ENCODE measurements around the gene MGAT5. TPM values are rescaled to one million over a fixed set of nuclear protein-coding genes. Genes with fewer than 3 reads are reported as not detected.

The MGAT5 gene
- total RNA-seq, 1 experiment from 2014 or later, result 34.0 TPM

DNA sequence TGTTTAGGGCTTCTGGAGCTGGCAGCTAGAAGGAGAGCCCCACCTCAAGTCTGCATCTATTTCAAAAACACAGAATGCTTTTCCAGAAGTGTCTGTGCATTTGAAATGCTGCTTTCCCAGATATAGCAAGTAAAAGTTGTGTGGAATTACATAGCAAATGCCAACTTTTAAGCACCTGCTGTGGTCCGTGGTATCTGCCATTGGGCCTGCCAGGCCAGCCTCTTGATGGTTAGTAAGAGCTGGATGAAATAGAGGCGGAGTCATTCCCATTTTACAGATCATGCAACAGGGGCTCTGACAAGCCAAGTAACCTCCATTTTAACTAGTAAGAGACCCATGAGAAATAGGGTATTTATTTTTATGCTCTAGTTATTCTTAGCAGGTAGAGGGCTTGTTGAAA, 61.6 kb downstream of the MGAT5 start:
- ChIA-PET POLR2A (no interaction called here), RAD21 (ENCODE audit: low non-redundant PET in 1 of 2, low total read pairs in 2 of 2, uncharacterized antibody in 2 of 2, unreplicated experiment in 2 of 2) (no interaction called here), CTCF (no interaction called here)
- H3K27ac ChIP-seq (ENCODE audit: low read depth, low read length), result no peak overlapping the region
- H2AFZ ChIP-seq (ENCODE audit: low read depth, low read length, poor library complexity, severe bottlenecking), result no peak overlapping the region
- H3K9me3 ChIP-seq (ENCODE audit: control insufficient read depth in 1 of 2, insufficient read depth in 1 of 2, low read depth in 1 of 2, low read length in 2 of 2), result no peaks in the 10 kb centered on the region
- H3K4me3 ChIP-seq (replicated peaks in 1 of 2; ENCODE audit: low read depth in 1 of 2, low read length in 2 of 2), result no peak overlapping the region
- intact Hi-C loops (cut with micrococcal nuclease), result no loop called here
- DNase-seq (ENCODE audit: low read depth, low spot score), result no peak
- TF ChIP-seq EGR1 (IDR thresholded peaks at IDR 0.05; ENCODE audit: low read depth) (no peak), ZFX (IDR thresholded peaks at IDR 0.05) (no peak), RAD21 (IDR thresholded peaks at IDR 0.05; ENCODE audit: low read depth) (no peak), SP1 (IDR thresholded peaks at IDR 0.05; ENCODE audit: low read depth) (no peak), ELF1 (IDR thresholded peaks at IDR 0.05; ENCODE audit: borderline replicate concordance, low read depth) (no peak), CEBPB (IDR thresholded peaks at IDR 0.05; ENCODE audit: low read depth) (no peak), JUND (IDR thresholded peaks at IDR 0.05) (no peak), POLR2AphosphoS5 (IDR thresholded peaks at IDR 0.05; ENCODE audit: low read depth, low read length) (no peak)
- TF ChIP-seq, protein P1, sequence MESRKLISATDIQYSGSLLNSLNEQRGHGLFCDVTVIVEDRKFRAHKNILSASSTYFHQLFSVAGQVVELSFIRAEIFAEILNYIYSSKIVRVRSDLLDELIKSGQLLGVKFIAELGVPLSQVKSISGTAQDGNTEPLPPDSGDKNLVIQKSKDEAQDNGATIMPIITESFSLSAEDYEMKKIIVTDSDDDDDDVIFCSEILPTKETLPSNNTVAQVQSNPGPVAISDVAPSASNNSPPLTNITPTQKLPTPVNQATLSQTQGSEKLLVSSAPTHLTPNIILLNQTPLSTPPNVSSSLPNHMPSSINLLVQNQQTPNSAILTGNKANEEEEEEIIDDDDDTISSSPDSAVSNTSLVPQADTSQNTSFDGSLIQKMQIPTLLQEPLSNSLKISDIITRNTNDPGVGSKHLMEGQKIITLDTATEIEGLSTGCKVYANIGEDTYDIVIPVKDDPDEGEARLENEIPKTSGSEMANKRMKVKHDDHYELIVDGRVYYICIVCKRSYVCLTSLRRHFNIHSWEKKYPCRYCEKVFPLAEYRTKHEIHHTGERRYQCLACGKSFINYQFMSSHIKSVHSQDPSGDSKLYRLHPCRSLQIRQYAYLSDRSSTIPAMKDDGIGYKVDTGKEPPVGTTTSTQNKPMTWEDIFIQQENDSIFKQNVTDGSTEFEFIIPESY (IDR thresholded peaks at IDR 0.05; ENCODE audit: extremely low read depth, insufficient replicate concordance, low read length), result no peak
- TF ChIP-seq, protein P2, sequence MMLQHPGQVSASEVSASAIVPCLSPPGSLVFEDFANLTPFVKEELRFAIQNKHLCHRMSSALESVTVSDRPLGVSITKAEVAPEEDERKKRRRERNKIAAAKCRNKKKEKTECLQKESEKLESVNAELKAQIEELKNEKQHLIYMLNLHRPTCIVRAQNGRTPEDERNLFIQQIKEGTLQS (IDR thresholded peaks at IDR 0.05), result no peak
- no peaks in the 10 kb centered on the region for H3K9me2 ChIP-seq (ENCODE audit: insufficient read depth)
- H3K27me3 ChIP-seq (ENCODE audit: insufficient read depth, low read length), result no peaks in the 10 kb centered on the region
- no peaks in the 10 kb centered on the region for H3K79me2 ChIP-seq (ENCODE audit: insufficient read depth, low read length)
- no peaks in the 10 kb centered on the region for H3K4me1 ChIP-seq (ENCODE audit: control insufficient read depth in 1 of 2, insufficient read depth in 2 of 2, low read length in 2 of 2)
- no peak overlapping the region for H3K4me2 ChIP-seq (ENCODE audit: low read length)
- no peak for ATAC-seq
- no peaks in the 10 kb centered on the region for H3K36me3 ChIP-seq (ENCODE audit: control insufficient read depth in 1 of 2, insufficient read depth in 2 of 2, low read length in 2 of 2)
- no peak overlapping the region for H3K9ac ChIP-seq (ENCODE audit: low read length)
- BruUV-seq (replicated peaks), result no TSS peak
- H4K20me1 ChIP-seq (ENCODE audit: insufficient read depth), result no peaks in the 10 kb centered on the region

Data from HCT116 (cell line).